Measurements from ENCODE around the gene INSRR.

DNA sequence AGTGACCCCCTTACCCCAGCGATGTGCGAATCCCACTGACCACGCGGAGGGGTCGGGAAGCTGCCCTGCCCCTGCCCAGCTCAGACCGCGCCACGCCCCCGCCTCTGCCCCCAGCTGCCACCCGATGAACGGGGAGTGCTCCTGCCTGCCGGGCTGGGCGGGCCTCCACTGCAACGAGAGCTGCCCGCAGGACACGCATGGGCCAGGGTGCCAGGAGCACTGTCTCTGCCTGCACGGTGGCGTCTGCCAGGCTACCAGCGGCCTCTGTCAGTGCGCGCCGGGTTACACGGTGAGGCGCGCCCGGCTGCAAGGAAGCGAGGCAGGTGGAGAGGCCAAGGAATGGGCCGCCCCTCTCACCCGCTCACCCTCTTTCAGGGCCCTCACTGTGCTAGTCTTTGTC is 49.6 kb upstream of the INSRR start:
- TF ChIP-seq, protein P1, sequence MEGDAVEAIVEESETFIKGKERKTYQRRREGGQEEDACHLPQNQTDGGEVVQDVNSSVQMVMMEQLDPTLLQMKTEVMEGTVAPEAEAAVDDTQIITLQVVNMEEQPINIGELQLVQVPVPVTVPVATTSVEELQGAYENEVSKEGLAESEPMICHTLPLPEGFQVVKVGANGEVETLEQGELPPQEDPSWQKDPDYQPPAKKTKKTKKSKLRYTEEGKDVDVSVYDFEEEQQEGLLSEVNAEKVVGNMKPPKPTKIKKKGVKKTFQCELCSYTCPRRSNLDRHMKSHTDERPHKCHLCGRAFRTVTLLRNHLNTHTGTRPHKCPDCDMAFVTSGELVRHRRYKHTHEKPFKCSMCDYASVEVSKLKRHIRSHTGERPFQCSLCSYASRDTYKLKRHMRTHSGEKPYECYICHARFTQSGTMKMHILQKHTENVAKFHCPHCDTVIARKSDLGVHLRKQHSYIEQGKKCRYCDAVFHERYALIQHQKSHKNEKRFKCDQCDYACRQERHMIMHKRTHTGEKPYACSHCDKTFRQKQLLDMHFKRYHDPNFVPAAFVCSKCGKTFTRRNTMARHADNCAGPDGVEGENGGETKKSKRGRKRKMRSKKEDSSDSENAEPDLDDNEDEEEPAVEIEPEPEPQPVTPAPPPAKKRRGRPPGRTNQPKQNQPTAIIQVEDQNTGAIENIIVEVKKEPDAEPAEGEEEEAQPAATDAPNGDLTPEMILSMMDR (IDR thresholded peaks at IDR 0.05 in 8 of 11, conservative IDR thresholded peaks at IDR 0.05 in 3 of 11) = no peak
- no peak for TF ChIP-seq POLR2A (IDR thresholded peaks at IDR 0.05)
- no peak for TF ChIP-seq POLR2AphosphoS5 (IDR thresholded peaks at IDR 0.05)
